Choroid plexus epithelial cell (primary cell): Measurements from ENCODE around the gene GNAQ.

Experiments used
- DNase-seq: peaks from one replicate; pipeline ENCODE4 v3.0.0-alpha.2; 2010; ENCODE audit warnings: low read depth
- H3K4me3 ChIP-seq: 2 replicates; pipeline ENCODE4 v1.5.1; 2011; ENCODE audit warnings: low read depth, mild to moderate bottlenecking, control low read depth, low read length, moderate library complexity
- TF ChIP-seq, protein P1 (sequence below): conservative IDR thresholded peaks from 2 replicates; pipeline ENCODE4 v1.5.1; 2011; ENCODE audit warnings: low read depth, mild to moderate bottlenecking, control low read depth, inconsistent platforms, low read length, moderate library complexity

GNAQ gene

DNA sequence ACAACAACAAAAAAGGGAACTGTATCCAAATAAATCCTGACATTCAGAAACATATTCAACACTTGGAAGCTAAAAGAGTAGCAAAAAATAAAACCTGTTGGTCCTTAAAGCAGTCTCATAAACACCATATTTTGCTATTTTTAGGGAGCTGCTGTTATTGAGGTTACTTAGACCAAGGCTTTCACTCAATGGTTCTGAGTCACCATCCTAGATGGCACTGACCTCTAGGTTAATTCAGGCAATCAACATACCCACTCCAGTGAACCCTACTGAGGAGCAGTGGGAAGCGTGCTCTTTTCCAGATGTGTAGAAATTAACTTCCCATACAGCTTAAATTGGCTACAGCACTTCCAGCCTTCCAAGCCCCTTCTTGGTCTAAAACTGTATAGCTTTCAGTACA, 5.2 kb downstream of the GNAQ start:
- TF ChIP-seq, protein P1, sequence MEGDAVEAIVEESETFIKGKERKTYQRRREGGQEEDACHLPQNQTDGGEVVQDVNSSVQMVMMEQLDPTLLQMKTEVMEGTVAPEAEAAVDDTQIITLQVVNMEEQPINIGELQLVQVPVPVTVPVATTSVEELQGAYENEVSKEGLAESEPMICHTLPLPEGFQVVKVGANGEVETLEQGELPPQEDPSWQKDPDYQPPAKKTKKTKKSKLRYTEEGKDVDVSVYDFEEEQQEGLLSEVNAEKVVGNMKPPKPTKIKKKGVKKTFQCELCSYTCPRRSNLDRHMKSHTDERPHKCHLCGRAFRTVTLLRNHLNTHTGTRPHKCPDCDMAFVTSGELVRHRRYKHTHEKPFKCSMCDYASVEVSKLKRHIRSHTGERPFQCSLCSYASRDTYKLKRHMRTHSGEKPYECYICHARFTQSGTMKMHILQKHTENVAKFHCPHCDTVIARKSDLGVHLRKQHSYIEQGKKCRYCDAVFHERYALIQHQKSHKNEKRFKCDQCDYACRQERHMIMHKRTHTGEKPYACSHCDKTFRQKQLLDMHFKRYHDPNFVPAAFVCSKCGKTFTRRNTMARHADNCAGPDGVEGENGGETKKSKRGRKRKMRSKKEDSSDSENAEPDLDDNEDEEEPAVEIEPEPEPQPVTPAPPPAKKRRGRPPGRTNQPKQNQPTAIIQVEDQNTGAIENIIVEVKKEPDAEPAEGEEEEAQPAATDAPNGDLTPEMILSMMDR = no peak
- no peak for DNase-seq
- H3K4me3 ChIP-seq = no peak overlapping the region

DNA sequence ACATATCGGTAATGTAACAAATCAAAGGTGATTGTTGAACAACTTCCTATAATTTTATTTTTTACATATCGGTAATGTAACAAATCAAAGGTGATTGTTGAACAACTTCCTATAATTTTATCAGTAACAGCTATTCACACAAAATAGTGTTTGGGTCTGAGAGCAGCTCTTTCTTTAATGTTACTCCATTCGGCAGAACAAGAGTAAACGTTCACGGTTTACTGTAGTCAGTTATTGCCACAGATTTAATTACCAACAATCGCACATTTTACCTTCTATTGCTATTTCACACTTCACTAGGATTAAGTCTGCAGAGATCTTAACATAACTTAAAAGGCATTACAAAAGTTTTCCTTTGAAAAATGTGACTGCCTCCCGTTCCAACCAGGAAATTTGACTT, 6.4 kb downstream of the GNAQ start:
- TF ChIP-seq, protein P1 = no peak
- no peak overlapping the region for H3K4me3 ChIP-seq
- DNase-seq = no peak

DNA sequence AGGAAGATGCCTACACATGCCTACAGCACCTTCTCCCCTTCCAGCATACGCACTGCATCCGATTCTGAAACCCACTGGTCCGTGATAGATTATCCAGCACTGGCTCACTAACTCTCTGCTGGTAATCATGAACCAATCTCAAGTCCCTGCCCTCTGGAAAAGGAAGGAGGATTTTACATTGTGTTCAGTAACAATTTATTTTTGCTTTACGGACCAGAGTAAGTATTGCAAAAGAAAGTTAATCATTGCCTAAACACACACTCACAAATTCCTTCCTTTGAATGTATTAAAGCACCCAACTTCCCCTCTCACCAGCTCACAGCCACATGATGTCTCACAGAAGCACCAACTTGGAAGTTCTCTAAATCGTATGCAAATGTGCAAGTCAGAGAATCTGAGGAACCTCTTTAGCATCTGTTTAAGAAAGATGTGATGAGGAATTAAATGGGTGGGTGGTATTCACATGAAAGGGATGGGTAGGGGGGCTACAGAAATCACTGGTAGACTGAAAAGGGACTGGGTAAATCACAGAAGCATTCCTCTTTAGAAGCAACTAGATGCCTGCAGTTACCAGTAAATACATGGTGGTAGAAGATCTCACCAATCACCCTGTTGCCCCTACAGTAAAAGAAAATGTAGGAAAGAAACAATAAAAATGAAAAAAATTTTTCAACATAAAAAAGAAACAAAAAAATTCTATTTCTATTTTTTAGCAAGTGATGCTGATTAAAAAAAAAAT, 8.4 kb downstream of the GNAQ start:
- TF ChIP-seq, protein P1 = no peak
- peak; percentile 91 for DNase-seq
- no peak overlapping the region for H3K4me3 ChIP-seq

DNA sequence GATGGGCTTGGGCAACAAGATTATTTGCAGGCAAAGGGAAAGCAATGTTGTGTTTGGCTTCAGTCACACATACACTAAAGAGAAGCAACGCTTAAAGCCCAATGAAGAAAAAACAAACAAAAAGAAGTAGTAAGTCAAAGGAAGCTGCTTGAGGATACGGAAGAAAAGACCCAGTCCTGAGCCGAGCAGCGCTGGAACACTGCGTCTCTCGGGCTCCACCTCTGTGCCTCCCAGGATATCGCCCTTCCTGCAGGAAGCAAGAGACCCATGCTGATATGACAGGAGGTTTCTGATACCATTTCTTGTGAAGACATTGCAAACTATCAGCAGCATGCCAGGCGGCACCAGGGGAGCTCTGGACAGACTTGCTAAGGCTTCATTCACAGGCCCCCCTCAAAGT, 9.9 kb downstream of the GNAQ start:
- peak overlapping the region; percentile 24 for H3K4me3 ChIP-seq
- TF ChIP-seq, protein P1 = peak; percentile 58
- peak; percentile 70 for DNase-seq

DNA sequence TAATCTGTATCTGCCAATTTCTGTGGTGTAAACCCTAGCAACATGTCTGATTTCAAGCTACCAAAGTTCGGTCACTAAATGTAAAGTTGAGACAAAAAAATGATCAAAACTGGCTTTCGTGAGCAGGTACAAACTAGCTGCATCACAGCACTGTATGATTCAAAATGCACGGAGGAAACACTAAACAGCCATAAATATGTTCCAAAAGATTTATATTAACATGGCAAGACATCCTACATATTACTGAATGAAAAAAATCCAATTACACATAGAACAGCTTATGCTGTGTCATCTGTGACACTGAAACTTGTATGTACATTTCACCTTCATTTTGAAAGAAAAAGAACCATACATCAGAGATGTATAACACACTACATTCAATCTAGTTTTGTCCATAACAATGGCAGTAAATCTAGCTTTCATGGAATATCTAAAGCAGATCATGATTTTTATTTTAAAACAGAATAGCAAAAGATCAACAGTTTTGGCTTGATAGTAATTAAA, 14.4 kb downstream of the GNAQ start:
- H3K4me3 ChIP-seq = no peak overlapping the region
- TF ChIP-seq, protein P1 = no peak
- DNase-seq = no peak

DNA sequence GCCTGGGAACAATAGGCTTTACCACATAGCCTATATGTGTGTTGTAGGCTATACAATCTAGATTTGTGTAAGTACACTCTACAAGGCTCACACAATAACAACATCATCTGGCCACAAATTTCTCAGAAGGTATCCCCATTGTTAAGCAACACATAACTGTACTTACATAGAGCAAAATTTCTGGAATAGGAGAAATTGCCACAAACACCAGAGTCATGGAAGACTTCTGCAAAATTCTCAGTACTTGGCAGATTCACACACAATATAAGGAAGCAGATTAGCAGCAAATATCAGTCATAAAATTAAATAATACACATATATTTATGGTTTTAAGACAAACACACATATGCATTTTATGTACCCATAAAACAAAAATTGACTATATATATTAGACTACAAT, 16.4 kb downstream of the GNAQ start:
- TF ChIP-seq, protein P1 = no peak
- no peak overlapping the region for H3K4me3 ChIP-seq
- no peak for DNase-seq

DNA sequence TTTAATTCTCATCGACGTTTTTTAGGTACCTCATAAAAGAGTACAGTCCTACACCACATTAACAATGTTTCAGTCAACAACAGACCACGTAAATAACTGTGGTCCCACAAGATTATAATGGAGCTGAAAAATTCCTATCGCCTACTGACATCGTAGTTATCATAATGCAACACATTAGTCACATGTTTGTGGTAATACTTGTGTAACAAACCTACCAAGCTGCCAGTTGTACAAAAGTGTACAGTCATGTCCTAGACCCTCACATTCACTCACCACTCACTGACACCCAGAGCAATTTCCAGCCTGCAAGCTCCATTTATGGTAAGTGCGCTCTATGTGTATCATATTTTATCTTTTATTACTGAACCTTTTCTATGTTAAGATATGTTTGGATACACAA, 16.8 kb downstream of the GNAQ start:
- peak; percentile 68 for DNase-seq
- TF ChIP-seq, protein P1 = no peak
- H3K4me3 ChIP-seq = no peak overlapping the region
